ENCODE measurements around the gene ITLN2. TPM values are rescaled to one million over a fixed set of nuclear protein-coding genes. Genes with fewer than 3 reads are reported as not detected.

Gene ITLN2
- total and polyA plus RNA-seq, 2 experiments from 2014 or later: 8.0 to 12.8 TPM

DNA sequence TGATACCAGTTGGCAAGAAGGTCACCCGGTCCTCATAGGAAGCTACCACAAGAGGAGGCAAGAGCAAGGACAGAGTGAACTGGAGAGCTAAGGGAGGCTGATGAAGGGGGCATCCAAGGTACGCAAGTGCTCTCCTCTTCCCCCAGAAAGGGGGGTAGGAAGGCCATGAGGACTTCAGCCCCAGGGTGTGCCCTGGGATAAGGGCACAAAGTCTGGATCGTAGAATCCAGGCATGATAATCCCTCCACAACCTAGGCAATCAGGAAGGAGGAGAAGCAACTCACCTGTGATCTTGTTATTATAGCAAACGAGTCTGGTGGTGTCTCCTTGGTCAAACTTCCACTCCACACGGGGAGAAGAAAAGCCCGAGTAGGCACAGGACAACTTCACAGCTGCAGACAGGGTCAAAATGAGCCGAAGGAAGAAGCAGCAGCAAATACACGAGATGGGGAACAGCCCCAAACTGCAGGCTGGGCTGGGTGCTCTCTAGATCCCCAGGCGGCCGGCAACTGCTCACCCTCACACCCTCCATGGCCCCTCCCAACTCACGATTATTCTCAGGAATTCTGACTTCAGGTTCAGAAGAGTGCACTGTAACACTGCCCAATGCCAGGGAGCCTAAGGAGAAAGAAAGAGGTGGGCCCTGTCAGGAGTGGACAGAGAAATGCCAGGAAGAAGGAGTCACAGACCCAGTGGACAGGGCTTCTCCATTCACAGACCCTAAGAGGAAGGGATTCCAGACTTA, 46.3 kb upstream of the ITLN2 start:
- no peak overlapping the region for H2AFZ ChIP-seq
- H3K27me3 Mint-ChIP-seq (ENCODE audit: insufficient read depth, low read depth, poor library complexity): peaks cover 17% of the 10 kb centered on the region
- no peak overlapping the region for H3K27ac Mint-ChIP-seq
- H3K36me3 Mint-ChIP-seq (ENCODE audit: low read depth): peaks cover 59% of the 10 kb centered on the region
- H3K36me3 ChIP-seq (ENCODE audit: insufficient read depth): peaks cover 36% of the 10 kb centered on the region
- no peak overlapping the region for H3K4me3 Mint-ChIP-seq
- H3K4me3 ChIP-seq: no peak overlapping the region
- no peak for DNase-seq (ENCODE audit: low spot score)
- no peak for ATAC-seq
- no peaks in the 10 kb centered on the region for H3K9me2 ChIP-seq (ENCODE audit: insufficient read depth)
- H3K27me3 ChIP-seq (ENCODE audit: insufficient read depth): no peaks in the 10 kb centered on the region
- peaks cover 50% of the 10 kb centered on the region for H4K20me1 ChIP-seq (replicated peaks; ENCODE audit: insufficient read depth)
- H3K9me3 Mint-ChIP-seq: no peaks in the 10 kb centered on the region; the same call in 2 of the 3 replicates
- no peak overlapping the region for H3K4me2 ChIP-seq
- TF ChIP-seq, protein P1, sequence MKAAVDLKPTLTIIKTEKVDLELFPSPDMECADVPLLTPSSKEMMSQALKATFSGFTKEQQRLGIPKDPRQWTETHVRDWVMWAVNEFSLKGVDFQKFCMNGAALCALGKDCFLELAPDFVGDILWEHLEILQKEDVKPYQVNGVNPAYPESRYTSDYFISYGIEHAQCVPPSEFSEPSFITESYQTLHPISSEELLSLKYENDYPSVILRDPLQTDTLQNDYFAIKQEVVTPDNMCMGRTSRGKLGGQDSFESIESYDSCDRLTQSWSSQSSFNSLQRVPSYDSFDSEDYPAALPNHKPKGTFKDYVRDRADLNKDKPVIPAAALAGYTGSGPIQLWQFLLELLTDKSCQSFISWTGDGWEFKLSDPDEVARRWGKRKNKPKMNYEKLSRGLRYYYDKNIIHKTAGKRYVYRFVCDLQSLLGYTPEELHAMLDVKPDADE (IDR thresholded peaks at IDR 0.05): no peak
- no peak for TF ChIP-seq EZH2phosphoT487 (IDR thresholded peaks at IDR 0.05; ENCODE audit: unreplicated experiment)
- TF ChIP-seq, protein P2, sequence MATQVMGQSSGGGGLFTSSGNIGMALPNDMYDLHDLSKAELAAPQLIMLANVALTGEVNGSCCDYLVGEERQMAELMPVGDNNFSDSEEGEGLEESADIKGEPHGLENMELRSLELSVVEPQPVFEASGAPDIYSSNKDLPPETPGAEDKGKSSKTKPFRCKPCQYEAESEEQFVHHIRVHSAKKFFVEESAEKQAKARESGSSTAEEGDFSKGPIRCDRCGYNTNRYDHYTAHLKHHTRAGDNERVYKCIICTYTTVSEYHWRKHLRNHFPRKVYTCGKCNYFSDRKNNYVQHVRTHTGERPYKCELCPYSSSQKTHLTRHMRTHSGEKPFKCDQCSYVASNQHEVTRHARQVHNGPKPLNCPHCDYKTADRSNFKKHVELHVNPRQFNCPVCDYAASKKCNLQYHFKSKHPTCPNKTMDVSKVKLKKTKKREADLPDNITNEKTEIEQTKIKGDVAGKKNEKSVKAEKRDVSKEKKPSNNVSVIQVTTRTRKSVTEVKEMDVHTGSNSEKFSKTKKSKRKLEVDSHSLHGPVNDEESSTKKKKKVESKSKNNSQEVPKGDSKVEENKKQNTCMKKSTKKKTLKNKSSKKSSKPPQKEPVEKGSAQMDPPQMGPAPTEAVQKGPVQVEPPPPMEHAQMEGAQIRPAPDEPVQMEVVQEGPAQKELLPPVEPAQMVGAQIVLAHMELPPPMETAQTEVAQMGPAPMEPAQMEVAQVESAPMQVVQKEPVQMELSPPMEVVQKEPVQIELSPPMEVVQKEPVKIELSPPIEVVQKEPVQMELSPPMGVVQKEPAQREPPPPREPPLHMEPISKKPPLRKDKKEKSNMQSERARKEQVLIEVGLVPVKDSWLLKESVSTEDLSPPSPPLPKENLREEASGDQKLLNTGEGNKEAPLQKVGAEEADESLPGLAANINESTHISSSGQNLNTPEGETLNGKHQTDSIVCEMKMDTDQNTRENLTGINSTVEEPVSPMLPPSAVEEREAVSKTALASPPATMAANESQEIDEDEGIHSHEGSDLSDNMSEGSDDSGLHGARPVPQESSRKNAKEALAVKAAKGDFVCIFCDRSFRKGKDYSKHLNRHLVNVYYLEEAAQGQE (IDR thresholded peaks at IDR 0.05; ENCODE audit: unreplicated experiment): no peak
- TF ChIP-seq STAT1 (IDR thresholded peaks at IDR 0.05; ENCODE audit: unreplicated experiment): no peak
- no peak for TF ChIP-seq JUNB (IDR thresholded peaks at IDR 0.05; ENCODE audit: unreplicated experiment)
- TF ChIP-seq CREB1 (CRISPR knock-in tag; IDR thresholded peaks at IDR 0.05; ENCODE audit: low read depth): no peak
- TF ChIP-seq, protein P3, sequence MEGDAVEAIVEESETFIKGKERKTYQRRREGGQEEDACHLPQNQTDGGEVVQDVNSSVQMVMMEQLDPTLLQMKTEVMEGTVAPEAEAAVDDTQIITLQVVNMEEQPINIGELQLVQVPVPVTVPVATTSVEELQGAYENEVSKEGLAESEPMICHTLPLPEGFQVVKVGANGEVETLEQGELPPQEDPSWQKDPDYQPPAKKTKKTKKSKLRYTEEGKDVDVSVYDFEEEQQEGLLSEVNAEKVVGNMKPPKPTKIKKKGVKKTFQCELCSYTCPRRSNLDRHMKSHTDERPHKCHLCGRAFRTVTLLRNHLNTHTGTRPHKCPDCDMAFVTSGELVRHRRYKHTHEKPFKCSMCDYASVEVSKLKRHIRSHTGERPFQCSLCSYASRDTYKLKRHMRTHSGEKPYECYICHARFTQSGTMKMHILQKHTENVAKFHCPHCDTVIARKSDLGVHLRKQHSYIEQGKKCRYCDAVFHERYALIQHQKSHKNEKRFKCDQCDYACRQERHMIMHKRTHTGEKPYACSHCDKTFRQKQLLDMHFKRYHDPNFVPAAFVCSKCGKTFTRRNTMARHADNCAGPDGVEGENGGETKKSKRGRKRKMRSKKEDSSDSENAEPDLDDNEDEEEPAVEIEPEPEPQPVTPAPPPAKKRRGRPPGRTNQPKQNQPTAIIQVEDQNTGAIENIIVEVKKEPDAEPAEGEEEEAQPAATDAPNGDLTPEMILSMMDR (conservative IDR thresholded peaks at IDR 0.05; ENCODE audit: low read depth in 2 of 2): no peak
- TF ChIP-seq NANOG (IDR thresholded peaks at IDR 0.05; ENCODE audit: borderline replicate concordance): no peak
- TF ChIP-seq POLR2AphosphoS5 (IDR thresholded peaks at IDR 0.05; ENCODE audit: low read depth): no peak
- TF ChIP-seq ZNF114 (CRISPR knock-in tag; IDR thresholded peaks at IDR 0.05): no peak
- no peak for TF ChIP-seq EZH2 (IDR thresholded peaks at IDR 0.05; ENCODE audit: low read depth, unreplicated experiment)
- TF ChIP-seq, protein P4, sequence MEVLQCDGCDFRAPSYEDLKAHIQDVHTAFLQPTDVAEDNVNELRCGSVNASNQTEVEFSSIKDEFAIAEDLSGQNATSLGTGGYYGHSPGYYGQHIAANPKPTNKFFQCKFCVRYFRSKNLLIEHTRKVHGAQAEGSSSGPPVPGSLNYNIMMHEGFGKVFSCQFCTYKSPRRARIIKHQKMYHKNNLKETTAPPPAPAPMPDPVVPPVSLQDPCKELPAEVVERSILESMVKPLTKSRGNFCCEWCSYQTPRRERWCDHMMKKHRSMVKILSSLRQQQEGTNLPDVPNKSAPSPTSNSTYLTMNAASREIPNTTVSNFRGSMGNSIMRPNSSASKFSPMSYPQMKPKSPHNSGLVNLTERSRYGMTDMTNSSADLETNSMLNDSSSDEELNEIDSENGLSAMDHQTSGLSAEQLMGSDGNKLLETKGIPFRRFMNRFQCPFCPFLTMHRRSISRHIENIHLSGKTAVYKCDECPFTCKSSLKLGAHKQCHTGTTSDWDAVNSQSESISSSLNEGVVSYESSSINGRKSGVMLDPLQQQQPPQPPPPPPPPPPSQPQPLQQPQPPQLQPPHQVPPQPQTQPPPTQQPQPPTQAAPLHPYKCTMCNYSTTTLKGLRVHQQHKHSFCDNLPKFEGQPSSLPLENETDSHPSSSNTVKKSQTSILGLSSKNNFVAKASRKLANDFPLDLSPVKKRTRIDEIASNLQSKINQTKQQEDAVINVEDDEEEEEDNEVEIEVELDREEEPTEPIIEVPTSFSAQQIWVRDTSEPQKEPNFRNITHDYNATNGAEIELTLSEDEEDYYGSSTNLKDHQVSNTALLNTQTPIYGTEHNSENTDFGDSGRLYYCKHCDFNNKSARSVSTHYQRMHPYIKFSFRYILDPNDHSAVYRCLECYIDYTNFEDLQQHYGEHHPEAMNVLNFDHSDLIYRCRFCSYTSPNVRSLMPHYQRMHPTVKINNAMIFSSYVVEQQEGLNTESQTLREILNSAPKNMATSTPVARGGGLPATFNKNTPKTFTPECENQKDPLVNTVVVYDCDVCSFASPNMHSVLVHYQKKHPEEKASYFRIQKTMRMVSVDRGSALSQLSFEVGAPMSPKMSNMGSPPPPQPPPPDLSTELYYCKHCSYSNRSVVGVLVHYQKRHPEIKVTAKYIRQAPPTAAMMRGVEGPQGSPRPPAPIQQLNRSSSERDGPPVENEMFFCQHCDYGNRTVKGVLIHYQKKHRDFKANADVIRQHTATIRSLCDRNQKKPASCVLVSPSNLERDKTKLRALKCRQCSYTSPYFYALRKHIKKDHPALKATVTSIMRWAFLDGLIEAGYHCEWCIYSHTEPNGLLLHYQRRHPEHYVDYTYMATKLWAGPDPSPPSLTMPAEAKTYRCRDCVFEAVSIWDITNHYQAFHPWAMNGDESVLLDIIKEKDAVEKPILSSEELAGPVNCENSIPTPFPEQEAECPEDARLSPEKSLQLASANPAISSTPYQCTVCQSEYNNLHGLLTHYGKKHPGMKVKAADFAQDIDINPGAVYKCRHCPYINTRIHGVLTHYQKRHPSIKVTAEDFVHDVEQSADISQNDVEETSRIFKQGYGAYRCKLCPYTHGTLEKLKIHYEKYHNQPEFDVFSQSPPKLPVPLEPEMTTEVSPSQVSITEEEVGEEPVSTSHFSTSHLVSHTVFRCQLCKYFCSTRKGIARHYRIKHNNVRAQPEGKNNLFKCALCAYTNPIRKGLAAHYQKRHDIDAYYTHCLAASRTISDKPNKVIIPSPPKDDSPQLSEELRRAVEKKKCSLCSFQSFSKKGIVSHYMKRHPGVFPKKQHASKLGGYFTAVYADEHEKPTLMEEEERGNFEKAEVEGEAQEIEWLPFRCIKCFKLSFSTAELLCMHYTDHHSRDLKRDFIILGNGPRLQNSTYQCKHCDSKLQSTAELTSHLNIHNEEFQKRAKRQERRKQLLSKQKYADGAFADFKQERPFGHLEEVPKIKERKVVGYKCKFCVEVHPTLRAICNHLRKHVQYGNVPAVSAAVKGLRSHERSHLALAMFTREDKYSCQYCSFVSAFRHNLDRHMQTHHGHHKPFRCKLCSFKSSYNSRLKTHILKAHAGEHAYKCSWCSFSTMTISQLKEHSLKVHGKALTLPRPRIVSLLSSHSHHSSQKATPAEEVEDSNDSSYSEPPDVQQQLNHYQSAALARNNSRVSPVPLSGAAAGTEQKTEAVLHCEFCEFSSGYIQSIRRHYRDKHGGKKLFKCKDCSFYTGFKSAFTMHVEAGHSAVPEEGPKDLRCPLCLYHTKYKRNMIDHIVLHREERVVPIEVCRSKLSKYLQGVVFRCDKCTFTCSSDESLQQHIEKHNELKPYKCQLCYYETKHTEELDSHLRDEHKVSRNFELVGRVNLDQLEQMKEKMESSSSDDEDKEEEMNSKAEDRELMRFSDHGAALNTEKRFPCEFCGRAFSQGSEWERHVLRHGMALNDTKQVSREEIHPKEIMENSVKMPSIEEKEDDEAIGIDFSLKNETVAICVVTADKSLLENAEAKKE (CRISPR knock-in tag; IDR thresholded peaks at IDR 0.05): no peak
- TF ChIP-seq ZNF331 (CRISPR knock-in tag; IDR thresholded peaks at IDR 0.05; ENCODE audit: low read depth): no peak
- H3K4me1 Mint-ChIP-seq: peaks cover 17% of the 10 kb centered on the region
- peak overlapping the region; percentile 5; the same call in 1 of the 2 replicates for H3K27ac ChIP-seq (ENCODE audit: low read depth)
- H3K79me2 ChIP-seq (replicated peaks; ENCODE audit: insufficient read depth): peaks cover 46% of the 10 kb centered on the region
- H3K4me1 ChIP-seq (ENCODE audit: insufficient read depth): peaks cover 4% of the 10 kb centered on the region; the same call in 1 of the 2 replicates
- peaks cover 34% of the 10 kb centered on the region for H3F3A ChIP-seq (replicated peaks; ENCODE audit: low read depth)
